ENCODE measurements around the gene LINC01488.

Gene LINC01488

DNA sequence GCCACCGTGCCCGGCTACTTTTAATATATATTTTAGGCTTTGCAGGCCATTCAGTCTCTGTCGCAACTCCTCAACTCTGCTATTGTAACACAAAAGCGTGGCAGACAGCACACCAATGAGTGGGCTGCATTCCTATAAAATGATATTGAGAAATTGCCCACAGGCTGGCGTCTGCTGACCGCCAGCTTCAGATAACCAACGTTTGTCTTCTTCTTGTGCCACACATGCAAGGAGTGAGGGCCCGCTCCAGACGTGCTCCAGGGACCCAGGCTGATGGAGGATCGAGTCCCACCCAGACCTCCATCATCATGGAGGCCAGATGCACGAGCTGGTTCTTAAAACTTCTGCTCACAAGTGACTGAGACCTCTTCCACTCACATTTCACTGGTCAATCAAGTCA, 35.4 kb upstream of the LINC01488 start:
- DNase-seq, result no peak

DNA sequence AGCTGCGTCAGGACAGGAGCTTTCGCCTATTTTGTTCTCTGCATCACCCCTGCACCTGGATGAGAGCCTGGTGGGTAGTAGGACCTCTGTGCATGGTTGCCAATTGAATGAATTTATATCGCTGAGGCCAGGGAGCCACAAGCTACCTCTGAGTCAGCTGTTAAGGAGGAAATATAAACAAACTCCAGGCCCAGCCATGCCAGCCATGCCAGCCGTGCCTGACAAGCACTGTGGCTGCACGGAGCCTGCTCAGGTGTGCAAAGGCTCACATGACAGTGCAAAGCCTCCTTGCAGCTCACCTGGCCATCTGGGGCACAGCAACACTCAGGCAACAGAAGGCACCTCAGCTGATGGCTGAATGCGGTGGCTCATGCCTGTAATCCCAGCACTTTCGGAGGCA, 33.7 kb upstream of the LINC01488 start:
- no peak for DNase-seq

DNA sequence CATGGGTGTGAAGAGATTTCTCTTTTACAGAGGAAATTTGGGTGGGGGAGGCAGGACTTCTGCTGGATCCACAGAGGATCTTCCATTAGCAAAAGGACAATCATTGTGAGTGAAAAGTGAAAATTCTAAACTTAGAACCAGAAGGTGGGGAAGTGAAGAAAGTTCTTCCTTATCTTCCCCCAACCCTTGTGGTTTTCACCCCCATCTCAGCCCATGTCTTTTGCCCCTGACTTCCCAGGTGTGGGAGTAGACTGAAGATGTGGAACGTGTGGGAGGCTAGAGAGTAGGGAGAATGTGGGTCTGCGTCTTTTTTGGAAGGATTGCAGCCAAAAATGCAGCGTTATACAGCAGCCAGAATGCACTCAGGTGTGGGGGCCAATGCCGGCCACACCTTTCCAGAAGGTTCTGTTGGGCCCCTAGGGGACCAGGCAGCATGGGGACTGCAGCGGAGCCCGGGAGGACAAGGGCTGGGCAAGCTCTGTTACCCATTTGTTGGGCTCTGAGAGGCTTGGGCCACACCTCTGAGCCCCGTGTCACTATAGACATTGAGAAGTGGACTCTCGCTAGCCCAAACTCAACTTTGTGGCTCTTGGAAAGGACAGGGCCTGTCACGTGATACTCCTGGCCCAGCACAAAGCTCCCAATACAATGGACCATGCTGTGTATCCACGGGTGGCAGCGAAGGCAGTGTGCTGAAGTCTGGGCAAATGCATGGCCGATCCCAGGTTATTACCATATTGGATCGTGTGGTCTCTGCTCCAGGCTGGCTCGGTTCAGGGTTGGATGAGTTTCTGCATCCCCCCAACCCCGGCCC, 32.8 kb upstream of the LINC01488 start:
- no peak for DNase-seq

DNA sequence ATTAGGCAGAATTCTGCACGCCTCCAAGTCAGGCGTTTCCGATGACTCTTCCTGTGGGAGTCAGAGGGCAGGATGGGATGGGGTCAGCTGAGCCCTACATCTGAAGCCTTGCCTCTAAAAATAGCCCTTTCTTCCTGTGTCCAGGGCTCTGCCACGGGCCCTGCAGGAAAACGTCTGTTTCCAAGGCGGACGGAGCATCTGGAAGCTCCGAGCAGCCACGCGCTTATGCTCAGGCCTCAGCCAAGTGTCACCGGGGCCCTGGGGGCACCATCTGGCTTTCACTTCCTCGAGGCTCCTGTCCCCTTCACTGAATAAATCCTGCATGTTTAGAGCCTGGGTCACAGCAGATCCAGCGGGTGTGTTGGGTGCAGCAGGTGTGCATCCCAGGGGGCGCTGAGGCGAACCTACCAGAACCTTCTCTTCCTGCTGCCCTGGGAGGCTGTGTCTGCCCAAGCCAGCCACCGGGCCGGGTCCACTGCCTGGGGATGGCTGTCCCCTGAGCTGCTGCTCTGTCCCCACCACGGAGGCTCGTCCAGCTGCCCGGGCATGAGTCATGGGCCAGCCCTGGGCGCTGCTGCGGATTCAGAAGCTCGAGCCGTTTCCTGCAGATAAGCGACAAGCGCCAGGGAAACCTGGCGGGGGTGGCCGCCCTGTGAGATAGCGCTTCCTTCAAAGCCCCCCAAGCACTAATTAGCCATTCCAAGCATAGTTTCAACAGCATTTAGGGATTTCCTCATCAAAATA, 32.0 kb upstream of the LINC01488 start:
- peak; percentile 75 for DNase-seq

DNA sequence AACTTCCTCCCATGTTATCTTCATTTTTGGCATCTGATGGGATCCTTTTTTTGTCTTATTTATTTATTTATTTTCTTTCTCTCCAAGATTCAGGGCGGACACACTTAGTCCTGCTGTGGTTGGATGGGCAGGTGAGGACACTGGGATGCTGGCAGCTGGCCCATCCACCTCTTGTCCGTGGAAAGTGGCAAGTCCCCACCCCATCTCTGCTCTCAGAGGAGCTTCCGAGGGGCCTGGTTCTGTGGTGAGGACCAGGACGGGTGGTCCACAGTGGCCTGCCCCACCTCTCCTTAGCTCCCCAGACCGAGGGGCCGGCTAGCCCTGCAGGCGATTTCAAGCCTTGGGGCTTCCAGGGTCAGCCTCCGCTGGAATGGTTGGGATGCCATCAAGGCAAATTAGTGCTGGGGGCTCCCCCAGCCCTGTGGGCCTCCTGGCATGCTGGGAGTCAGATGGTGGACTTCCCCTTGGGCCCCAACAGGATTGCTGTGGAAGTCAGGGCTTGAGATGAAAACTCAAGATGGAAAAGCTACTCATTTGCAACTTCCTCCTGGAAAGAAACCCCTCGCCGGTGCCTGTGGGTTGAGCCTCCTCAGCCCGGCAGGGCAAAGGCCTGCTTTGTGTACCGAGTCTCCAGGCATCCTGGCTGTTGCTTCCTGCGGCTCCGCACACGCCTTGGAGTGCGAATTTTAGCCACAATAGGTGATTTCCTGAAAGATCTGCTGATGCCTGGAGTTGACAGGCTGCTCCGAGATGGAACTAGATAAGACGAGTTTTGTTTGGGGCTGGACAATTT, 31.2 kb upstream of the LINC01488 start:
- no peak for DNase-seq

DNA sequence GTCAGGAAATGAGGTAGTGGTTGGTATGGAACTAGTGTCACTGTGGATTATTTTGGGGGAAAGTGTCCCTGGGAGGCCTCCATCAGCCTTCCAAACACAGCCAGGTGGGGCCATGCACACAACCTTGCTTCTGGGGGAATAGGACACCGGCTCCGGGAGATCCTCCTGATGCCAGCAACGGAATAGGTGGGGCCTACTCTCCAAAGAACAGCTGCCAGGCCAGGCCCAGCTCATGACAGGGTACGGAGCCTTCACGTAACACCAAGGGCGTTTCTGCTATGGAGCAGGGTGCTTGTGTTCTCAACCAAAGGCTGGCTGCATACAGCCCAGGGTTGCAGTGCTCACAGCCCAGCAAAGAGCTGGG, 30.6 kb upstream of the LINC01488 start:
- no peak for DNase-seq

DNA sequence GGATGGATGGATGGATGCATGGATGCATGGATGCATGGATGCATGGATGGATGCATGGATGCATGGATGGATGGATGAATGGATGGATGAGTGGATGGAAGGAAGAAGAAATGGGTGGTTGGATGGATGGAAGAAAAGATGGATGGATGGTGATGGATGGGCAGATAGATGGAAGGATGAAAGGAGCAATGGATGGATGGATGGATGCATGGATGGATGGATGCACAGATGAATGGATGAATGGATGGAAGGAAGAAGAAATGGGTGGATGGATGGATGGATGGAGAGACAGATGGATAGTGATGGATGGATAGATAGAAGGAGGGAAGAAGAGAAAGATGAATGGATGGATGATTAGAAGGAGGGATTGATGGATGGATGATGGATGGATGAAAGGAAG, 30.2 kb upstream of the LINC01488 start:
- DNase-seq, result no peak

DNA sequence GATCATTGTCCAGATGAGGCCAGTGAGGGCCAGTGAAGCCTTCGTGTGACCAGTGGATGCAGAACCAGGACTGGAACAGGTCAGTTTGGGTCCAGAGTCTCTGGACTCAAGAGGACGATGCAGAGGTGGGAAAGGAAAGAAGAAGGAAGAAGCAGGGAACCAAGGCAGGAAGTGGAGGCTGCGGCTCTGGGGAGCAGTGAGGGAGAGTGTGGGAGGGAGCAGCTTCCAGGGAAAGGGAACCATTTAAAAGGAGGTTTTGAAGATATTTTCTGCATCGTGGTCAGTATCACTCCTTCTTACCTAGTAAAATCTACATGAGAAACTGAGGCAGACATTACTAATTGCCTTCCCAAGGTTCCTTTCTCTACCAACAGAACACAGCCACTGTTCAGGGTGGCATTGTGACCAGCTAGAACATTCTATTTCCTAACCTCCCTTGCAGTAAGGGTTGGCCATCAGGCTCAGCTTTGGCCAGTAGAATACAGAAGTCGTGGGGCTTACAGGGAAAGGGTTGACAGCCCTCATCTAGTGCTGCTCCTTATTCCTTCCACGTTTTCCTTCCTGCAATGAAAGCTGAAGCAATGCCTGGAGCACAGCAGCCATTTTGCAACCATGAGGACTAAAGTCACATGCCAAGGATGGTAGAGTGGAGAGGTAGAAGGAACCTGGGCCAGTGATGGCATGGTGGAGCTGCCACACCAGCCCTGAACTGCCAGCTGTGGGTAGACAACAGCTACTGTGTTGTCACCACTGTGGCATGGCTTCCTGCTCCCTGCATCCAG, 29.1 kb upstream of the LINC01488 start:
- no peak for DNase-seq

DNA sequence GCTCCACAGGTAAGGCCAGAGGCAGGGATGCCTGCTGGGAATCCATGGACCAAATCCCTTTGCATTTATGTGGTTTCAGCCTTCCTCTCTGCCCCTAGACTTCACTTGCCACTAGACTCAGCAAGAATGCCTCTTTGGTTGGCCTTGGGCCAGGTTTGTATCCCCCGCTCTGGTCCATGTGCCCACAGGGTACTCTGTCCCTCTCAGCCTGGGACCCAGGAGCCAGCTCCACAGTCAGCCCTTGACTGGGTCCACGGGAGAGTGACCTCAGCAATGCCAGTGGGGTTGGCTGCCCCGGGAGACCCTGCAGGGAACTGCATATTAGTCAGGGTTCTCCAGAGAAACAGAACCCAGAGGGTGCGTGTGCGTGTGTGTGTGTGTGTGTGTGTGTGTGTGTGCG, 28.3 kb upstream of the LINC01488 start:
- DNase-seq, result no peak

DNA sequence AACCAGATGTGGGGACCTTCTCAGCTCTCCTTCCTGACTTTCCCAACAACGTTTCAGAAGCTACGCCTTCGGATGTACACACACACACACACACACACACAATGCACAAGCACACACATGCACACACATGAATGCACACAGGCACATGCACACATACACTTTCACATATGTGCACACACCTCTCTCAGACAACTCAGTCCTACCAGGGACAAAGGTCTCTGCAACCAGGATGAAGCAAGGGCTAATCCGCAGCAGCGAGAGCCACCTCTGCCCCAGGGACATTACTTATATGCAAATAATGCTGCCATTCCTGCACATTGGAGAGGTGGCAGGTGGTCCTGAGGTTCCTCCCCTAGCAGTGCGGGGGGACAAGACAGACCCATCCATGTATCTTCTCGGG, 27.4 kb upstream of the LINC01488 start:
- DNase-seq, result no peak

DNA sequence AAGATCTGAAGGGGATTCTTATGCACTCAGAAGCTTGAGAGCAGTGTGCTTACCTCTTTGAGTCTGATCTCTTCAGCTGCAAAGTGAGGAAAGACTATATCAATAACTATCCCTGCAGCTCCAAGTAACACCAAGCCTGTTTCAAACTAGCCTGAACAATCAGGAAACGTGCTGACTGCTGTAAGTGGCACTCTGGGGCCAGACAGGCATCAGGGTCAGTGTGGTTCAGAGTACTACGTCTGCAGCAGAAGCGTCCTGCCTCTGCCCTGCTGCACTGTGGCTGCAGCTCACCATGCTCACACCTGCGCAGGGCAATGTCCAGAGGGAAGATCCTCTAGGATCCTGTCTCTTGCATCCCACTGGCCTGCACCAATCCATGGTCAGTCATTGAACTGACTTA, 25.5 kb upstream of the LINC01488 start:
- no peak for DNase-seq

DNA sequence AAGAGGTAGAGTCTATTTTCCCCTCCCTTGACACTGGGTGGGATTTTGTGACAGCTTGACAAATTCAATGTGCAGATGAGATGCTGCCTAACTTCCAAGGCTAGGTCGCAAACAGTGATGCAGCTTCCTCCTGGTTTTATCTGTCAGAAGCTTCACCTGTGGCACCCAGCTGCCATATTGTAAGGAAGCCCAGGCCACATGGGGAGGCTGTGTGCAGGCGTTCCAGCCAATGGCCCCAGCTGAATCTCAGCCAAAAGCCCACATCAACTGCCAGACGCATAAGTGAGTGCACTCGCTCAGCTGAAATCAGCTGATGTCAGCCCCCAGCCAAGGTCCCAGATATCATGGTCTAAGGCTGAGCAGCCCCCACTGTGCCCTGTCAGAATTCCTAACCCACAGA, 24.8 kb upstream of the LINC01488 start:
- no peak for DNase-seq

DNA sequence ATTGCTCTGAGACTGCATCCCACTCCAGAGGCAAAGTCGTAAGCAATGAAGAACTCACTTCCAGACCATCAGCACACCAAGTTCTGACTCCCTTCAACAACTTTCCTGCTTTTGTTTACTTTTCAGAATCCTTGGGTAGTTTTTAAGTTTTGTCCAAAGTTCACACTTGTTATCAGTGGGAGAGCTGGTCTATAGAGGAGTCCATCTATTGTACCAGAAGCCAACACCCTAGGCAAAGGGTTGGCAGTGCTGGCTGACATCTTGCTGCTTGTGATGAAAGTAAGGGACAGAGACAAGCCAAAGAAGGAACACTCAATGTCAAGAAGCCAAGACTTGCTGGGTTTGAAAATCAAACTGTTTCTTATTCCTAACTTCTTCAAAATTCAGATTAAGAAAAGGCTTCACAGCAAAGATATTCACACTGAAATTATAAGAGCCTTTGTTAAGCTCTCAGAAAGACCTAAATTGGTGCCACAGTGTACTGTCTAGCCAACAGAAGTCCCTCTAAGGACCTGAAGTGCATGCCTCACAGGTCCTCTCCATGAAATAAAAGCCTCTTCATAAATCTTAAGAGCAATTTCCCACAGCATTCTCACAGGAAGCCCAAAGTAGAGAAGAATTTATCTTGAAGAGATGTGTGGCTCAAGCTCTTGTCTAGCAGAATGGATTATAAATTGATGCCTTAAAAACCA, 21.5 kb upstream of the LINC01488 start:
- DNase-seq, result no peak

DNA sequence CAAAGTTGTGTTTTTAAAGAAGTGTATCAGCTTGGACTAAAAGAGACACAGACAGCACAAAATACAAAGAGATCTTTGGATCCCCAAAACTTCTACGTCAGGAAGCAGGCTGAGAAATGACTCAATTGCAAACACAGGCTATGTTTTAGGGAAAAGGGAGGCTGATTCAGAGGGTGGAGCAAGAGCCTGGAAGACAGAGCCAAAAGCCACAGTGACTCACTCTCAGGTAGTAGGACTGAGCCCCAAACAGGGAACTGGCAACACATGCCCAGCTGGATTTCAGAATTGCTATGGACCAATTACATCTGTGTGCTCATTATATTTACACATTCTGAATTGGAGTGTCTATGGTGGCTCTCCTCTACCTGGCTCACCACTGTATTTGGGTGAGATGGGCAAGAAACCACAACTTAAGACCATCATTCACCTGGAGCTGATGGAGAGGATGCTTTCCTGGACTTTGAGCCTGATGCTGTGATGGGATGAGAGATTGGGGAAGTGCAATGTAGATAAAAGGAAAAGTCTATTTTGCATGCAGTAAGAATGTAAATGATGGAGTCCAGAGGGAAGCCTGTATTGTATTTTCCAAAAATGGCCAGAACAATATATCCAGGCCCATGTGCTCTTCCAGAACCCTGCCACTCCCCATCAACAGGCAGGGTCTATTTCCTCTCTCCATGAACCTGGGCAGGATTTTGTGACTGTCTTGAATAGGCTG, 20.8 kb upstream of the LINC01488 start:
- no peak for DNase-seq

DNA sequence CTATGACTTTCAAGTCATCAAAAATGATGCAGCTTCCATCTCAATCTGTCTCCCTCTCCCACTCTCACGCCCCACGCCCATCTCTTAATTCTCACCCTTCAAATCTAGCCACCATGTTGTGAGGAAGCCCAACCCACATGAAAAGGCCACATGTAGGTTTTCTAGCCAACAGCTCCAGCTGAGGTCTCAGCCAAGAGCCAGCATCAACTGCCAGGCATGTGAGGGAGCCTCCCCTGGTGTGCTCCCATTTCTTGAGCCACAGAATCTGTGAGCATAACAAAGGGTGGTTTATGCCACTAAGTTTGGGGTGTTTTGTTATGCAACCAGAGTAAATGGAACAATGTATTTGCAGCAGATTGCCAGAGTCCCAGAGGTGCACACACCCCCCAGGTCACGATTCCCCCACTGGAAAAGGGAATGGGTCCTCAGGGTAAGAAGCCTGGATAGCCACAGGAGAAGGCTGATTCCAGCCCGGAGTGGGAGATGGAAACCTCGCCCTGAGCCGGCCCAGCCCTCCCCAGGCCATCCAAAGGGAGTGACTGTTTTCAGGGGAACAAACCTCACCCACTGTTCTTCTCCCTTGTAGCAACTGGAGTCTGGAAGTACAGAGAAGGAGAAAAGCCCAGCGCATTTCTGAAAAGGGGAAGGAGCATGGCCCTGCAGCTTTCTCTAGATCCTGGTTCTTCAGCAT, 20.0 kb upstream of the LINC01488 start:
- DNase-seq, result no peak

DNA sequence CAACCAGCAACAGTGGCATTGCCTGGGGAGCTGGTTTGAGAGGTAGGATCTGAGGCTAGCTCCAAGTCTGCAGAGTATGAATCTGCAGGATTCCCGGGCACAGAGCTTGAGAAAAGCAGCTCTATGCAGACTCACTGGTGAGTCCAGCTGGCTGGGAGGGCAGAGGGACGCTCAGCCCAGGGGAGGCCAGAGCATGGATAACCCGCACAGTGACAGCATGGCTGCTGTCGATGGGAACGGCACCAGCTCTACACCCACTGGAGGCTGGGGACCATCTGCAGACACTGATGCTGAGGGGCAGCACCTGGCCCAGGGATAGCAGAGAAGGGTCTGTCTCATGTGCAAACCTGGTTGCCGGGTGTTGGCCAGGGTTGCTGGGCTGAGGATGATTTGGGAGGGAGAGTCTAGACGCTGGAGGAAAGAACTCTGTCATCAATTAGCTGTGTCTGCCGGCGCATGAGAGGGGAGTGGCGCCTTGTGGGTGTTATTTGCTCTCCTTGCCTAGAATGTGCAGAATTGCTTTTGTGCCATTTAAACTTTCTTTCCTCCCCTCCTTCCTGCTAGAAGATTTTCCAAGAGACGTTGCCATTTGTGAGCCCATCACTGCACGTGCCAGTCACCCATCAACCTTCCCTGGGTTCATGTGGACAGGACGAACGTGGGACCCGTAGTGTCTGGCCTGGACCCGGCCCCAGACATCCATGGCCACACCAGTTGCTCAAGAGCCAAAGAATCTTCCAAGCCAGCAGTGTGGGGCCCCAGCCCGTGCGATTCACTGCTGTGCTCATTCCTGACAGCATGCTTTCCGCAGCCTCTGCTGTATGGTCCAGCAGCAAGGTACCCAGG, 19.1 kb upstream of the LINC01488 start:
- peak; percentile 81 for DNase-seq

DNA sequence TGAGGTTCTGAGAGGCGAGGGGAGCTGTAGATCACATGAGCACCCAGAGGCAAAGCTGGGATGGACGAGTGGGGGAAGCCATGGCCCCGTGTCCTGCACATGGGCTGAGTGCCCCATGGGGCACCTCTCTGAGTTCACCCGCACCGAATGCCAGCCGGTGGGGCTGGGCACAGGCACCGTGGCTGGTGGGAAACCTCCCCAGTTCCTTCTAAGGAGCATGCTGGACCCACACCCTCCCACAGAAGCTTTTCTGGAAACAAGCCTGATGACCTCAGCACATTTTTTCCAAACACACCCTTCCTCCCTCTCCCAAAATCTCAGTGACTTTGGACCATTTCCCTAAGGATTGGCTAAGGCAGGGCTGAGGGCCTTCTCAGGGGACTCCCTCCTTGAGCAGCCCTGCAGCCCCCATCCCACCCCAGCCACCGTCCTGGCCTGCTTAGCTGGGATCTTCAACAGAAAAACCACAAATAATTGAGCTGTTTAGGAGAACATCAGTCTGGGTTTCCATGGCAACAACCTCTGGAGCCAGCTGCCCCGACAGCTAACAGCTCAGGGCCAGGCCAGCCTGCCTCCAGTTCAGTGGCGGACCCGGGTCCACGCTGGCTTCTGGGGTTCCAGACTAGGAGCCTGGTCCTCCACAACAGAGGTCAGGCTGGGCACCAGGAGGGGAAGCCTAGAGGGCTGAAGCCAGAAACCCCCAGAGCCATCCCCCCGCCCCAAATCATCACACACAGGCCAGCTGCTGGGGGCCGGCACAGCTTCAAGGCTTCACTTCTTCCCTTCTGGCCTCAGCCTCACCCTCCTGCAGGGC, 18.1 kb upstream of the LINC01488 start:
- DNase-seq, result peak; percentile 91

DNA sequence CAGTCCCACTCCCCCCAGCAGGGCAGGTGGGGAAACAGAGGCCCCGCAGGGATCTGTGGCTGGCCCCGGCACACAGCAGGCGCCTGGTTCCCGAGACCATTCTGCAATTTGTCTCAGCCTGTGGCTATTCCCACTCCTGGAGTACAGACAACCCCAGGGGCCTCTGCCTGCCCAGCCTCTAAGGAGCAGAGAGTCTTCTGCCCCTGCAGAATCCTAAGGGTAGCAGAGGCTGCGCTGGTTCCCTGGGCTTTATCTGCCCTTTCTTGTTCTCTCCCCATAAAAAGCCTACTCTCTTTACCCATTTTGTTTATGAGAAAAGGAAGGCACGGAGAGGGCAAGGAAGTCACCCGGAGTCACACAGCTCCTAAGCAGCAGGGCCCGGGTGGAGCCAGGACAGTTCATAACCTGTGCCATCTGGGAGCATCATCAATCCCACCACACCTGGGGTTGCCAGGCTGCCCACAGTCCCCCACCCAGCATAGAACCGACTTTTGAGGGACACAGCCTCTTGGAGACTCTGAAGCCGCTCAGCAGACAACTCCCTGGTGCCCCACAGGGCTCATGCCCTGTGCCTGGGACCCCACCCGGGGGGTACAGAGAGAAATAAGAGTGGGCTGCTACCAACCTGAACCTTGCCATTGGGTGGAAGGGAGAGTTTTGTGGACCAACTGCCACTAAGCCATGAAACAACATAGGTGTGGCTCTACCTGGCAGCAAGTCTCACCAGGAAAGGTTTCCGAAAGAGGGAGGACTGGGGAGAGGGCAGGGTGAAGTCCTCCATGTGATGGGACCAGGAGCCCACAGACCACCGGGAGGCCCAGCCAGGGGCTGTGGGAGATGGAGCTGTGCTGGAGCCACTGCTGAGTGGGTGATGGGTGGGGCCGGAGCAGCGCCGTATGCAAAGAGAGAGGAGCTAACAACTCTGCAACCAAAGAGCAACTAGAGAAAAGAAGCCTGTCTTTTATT, 17.2 kb upstream of the LINC01488 start:
- no peak for DNase-seq

Measured in right hindlimb (tissue), 1 donor.